Stimulated activated CD8-positive, alpha-beta memory T cell treated with anti-CD3 and anti-CD28 coated beads, Interleukin-4, amount 100 ng/mL, for 48 hours (primary cell): ENCODE measurements around the gene EHD3.

Source experiments
- DNase-seq: peaks from one replicate; pipeline ENCODE4 v3.0.0-alpha.2; 2020

Gene EHD3

DNA sequence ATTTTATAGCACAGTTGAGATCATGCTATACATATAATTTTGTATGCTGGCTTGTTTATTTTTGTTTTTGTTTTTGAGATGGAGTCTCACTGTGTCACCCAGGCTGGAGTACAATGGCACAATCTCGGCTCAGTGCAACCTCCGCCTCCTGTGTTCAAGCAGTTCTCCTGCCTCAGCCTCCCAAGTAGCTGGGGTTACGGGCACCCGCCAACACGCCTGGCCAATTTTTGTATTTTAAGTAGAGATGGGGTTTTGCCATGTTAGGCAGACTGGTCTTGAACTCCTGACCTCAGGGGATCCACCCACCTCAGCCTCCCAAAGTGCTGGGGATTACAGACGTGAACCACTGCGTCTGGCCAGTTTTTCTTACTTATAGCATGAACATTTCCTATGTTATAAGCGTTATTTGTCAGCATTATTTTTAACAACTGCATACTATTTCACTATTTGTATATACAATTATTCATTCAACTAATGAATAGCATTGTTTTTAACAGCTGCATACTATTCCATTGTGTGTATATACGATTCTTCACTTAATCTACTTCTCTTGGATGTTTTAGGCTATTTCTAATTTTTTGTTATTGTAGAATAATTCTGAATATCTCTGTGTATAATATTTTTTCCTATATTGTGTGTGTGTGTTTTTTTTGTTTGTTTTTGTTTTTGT, 3.5 kb downstream of the EHD3 start:
- no peak for DNase-seq

- no peak for DNase-seq
These were observed 4.4 kb downstream of the EHD3 start for GRCh38 chr2:31238126-31238905.

- DNase-seq = no peak
These were observed 5.1 kb downstream of the EHD3 start for GRCh38 chr2:31238906-31239592.

DNA sequence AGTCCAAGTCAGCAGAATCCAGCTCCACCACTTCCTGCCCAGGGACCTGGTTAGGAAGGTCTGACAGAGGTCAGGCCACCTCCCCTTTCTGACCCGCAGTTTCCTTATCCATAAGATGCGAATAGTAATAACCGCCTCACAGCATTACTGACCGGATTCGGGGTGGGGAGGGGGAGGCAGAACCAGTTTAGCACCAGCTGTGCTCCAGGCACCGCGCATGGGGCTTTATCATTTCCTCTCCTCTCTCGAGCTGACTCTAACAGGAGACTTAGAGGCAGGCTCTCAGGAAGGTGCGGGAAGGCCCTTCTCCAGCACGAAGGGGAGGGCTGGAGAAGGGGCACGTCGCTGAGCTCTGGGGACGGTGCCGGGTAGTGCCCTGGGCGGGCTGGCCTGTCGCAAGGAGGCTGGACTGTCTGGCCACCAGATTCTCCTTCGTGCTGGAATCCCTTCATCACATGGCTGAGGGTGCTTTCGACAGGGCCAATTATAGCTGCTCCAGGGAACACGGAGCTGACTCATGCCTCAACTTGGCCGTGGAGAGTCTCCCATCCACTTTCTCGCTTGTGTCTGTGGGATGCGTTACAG, 5.7 kb downstream of the EHD3 start:
- DNase-seq = no peak

DNA sequence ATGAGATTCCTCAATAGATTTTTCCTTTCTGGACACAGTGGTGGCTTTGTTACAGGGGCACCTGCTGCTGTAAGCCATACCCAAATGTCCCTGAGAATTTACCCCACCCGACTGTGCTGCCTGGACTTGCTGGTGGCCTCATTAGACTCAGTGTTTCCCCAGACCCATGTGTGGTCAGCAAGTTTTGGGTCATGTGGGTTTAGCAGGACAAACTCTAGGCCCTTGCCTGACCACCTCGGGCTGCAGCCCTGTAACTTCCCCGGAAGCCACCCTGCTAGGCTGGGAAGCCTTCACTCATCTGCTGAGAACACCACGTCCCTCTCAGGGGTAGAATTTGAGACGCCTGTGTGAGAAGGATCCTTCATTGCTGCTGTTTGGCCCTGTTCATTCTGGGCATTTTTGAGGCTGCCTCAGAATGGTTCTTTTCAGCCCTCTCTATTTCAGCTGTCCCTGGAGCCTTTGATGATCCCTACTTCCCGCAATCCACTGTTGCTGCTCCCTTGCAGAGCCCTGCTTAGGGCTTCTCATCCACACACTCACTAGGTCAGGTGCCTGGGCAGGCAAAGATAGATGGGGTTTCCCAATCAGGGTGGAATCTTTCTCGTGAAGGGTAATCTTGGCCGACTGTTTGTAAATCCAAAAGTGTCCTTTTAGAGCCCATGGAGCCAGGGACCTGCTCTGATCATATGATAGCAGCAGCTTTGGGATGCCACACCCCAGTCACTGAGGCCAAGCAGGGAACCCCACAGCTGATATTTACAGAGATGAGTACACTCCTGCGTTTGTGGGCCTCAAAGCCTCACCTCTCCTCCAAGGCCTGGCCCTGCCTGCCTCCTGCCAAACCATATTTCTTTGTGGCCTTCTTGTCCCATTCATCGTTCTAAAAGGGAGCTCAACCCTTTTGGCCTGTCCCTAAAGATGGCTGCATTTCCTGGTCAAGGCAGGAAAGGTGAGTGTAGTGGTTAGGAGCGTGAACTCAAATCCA, 6.7 kb downstream of the EHD3 start:
- no peak for DNase-seq

GRCh38 chr2:31241625-31242270, 7.8 kb downstream of the EHD3 start:
- no peak for DNase-seq

DNA sequence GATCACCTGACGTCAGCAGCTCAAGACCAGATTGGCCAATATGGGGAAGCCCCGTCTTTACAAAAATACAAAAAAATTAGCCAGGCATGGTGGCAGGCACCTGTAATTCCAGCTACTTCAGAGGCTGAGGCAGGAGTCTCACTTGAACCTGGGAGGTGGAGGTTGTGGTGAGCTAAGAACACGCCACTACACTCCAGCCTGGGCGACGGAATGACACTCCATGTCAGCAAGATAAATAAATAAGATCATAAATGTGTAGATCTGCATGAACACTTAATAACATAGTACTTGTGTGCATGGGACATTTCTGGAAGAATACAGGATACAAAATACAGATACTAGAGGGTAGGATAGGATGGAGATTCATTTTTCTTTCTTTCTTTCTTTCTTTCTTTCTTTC, 9.1 kb downstream of the EHD3 start:
- DNase-seq = no peak

- no peak for DNase-seq
These were observed 10.1 kb downstream of the EHD3 start for GRCh38 chr2:31244101-31244500.

- no peak for DNase-seq
These were observed 12.4 kb downstream of the EHD3 start for GRCh38 chr2:31246184-31246852.

GRCh38 chr2:31247711-31248110, 13.8 kb downstream of the EHD3 start:
- no peak for DNase-seq

DNA sequence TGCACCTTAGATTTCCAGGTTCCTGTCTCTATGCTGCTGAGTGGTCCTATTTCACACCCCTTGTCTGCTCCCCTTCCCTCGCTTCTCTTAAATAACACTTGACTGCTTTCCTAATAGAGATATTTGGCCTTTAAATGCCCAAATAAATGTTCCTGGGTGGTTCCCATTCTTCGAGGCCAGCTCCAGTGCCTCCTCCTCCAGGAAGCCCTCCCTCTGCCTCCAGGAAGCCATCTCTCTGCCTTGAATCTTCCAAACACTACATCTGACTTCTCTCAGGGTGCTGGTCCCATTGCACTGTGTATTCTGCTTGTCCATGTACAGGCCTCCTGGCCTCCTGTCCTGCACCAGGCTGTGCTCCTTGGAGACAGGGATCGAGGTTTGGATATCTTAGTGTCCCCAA, 14.2 kb downstream of the EHD3 start:
- DNase-seq = no peak

DNA sequence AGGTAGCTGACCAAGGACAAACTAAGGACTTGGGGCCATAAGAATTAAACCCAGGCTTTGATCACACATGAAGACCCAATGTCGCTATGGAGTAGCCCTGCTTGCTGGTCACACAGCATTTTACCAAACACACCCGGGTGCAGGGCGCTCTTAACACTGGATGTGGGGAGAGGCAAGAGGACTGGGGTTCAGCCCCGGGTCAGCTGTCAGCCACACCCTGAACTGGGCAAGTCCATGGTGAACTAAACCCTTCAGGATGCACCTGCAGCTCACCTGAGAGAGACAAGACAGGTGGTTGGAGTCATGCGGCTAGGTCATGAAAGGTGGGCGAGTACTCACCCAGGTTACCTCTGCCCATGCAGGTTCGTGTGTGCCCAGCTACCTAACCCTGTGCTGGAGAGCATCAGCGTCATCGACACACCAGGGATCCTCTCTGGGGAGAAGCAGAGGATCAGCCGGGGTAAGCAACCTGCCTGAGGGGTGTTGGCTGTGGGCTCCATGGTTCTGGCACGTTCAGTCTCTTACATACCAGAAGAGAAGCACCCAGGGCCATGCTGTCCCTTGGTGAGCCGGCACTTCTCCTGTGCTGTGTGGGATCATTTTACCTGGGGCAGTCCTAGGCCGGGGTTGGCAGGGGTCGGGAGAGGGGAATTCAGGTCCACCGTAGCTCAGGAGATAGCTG, 15.2 kb downstream of the EHD3 start:
- DNase-seq = no peak

GRCh38 chr2:31251018-31251417, 17.1 kb downstream of the EHD3 start:
- DNase-seq = no peak

DNA sequence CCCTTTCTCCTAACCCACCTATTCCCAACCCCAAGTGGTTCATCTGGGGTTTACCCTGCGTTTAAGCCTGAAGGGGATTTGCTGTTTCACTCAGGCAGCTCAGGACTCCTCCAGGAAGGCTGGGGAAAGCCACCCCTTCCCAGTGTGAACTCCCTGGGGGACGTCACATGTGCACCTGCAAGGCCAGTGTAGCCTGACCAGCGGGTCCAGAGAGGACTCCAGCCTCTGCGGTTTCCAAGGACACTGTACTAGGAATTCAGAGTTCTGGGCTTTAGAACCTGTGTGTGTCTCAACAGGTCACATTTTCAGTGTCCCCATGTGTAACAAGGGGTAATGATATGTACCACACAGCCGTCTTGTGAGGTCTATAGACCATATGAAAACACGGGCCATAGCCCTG, 17.9 kb downstream of the EHD3 start:
- no peak for DNase-seq

DNA sequence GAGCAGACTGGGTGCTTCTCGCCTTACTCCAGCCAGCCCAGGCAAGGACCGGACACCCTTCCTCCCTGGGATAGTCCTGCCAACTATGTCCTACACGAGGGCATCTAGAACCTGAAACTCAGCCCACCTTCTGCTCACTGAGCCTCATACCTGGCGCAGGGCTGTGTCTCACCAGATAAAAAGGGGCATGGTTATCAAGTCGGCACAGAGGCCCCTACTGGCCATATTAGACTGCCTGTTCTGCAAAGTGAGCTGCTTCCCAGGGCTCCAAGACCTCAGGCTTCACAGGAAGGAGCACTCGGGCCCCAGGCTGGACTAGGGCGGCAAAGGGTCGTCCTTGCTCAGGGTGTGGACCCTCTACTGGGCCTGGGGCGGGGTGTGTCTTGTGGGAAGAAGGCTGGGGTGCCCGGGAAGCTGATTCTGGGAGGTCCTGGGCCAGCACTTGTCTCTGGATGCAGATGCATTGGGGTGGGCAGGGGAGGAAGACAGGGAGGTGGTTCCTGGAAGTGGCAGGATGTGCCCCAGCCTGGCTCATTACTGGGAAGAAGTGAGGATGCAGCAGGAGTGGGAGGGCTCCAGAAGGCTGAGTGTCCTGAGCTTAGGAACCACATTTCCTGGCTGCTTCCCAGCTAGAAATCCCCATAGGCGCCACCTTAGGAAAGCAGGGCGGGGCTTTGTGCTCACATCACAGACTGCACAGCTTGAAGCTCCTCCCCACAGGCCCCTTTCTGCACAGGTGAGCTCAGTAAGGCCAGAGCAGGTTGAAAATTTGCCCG, 19.6 kb downstream of the EHD3 start:
- DNase-seq = no peak

GRCh38 chr2:31254237-31255203, 20.6 kb downstream of the EHD3 start:
- DNase-seq = no peak

GRCh38 chr2:31255911-31256571, 22.1 kb downstream of the EHD3 start:
- DNase-seq = no peak
